Caki2 (cell line): ENCODE results near the gene RALBP1. TPM values are rescaled to one million over a fixed set of nuclear protein-coding genes. Genes with fewer than 3 reads are reported as not detected.
"Not testable (repeated sequence)": the region's sequence is repeated elsewhere in the genome, so short reads cannot be mapped to it uniquely, and the experiment has no call there.

Experiments used
- DNase-seq: peaks from one replicate; pipeline ENCODE4 v3.0.0-alpha.2; 2015; ENCODE audit warnings: low read depth
- in situ Hi-C: cut with HindIII; loops from 2 replicates; pipeline ENCODE4 v1.10.0; 2016; ENCODE audit warnings: low sequenced_read_pairs, low pct_unique_long_range_greater_than_20kb, mixed read lengths
- total RNA-seq: library from RNA; depleted of rRNA; stranded (reverse); fragments of >200 nt; shearing (Covaris generic); gene quantifications from 2 replicates; pipeline ENCODE4 v1.2.3, GENCODE V29; 2014; ENCODE audit warnings: low replicate concordance

Gene RALBP1
- total RNA-seq, 1 experiment from 2014 or later = 47.6 TPM

GRCh38 chr18:9449600-9450414, 25.5 kb upstream of the RALBP1 start:
- in situ Hi-C loops = no loop called here
- no peak for DNase-seq

DNA sequence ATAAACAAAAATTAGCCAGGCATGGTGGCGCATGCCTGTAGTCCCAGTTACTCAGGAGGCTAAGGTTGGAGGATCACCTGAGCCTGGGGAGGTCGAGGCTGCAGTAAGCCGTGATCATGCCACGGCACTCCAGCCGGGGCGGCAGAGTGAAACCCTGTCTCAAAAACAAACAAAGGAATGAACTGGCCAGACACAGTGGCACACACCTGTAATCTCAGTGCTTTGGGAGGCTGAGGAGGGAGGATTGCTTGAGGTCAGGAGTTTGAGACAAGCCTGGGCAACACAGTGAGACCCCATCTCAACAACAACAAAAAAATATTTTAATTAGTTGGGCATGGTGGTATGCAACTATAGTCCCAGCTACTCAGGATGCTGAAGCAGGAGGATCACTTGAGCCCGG, 24.4 kb upstream of the RALBP1 start:
- DNase-seq, in situ Hi-C loops: not testable (repeated sequence)

- DNase-seq = no peak
- in situ Hi-C loops = no loop called here
Measured at GRCh38 chr18:9453283-9453682, 22.0 kb upstream of the RALBP1 start.

- DNase-seq = no peak
- in situ Hi-C loops = no loop called here
Measured at GRCh38 chr18:9454061-9454703, 21.1 kb upstream of the RALBP1 start.

- in situ Hi-C loops = no loop called here
- no peak for DNase-seq
Measured at GRCh38 chr18:9455718-9456511, 19.4 kb upstream of the RALBP1 start.

DNA sequence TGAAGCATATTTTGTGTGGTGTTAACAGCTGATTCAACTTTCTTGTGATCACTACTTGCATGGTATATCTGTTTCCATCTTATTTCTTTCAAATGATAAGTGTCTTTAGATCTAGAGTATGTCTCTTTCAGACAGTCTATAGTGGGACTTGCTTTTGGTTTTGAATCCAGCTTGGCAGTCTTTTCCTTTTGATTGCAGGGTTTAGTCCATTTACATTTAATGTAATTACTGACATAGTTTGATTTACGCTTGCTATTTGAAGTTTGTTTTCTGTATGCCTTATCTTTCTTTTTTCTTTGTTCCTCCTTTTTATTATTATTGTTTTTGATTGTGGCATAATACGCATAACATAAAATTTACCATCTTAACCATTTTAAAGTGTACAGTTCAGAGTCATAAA, 9.2 kb upstream of the RALBP1 start:
- no peak for DNase-seq
- in situ Hi-C loops = no loop called here

DNA sequence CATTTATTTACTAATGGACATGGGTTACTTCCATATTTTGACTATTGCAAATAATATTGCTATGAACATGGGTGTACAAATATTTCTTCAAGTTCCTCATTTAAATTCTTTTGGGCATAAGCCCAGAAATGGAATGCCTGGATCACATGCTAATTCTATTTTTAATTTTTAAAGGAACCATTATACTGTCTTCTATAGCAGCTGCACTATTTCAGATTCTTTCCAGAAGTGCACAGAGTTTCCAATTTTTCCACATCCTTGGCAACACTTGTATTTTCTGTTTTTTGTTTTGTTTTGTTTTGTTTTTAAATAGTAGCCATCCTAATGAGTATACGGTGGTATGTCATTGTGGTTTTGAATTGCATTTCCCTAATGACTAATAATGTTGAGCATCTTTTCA, 8.5 kb upstream of the RALBP1 start:
- in situ Hi-C loops = no loop called here
- no peak for DNase-seq

DNA sequence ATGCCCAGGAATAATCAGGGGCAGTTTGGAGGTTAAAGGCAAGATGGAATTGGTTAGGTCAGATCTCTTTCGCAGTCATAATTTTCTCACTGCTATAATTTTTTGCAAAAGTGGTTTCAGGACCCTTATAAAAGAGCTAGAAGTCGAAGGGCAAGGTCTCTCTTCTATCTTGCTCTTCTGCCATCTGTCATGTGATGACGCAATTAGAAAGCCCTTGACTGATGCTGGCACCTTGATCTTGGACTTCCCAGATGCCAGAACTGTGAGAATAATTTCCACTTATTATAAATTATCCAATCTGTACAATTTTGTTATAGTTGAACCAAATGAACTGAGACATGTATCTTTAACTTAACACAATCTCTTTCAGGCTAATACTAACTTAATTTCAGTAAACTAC, 6.3 kb upstream of the RALBP1 start:
- in situ Hi-C loops = no loop called here
- no peak for DNase-seq

DNA sequence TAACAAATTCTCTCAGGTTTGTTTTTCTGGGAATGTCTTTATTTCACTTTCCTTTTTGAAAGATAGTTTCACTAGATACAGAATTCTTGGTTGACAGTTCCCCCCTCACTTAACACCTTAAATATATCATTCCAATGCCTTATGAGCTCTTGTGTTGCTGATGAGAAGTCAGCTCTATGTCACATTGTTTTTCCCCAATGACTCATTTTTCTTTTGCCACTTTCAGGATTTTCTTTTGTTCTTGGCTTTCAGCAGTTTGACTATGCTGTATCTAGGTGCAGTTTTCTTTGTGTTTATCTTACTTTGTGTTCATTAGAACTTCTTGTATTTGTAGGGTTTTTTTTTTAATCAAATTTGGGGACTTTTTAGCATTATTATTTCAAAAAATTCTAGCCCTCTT, 5.6 kb upstream of the RALBP1 start:
- in situ Hi-C loops = no loop called here
- DNase-seq = no peak

- in situ Hi-C loops = no loop called here
- DNase-seq = no peak
Measured at GRCh38 chr18:9474108-9474982, 968 bp upstream of the RALBP1 start.

DNA sequence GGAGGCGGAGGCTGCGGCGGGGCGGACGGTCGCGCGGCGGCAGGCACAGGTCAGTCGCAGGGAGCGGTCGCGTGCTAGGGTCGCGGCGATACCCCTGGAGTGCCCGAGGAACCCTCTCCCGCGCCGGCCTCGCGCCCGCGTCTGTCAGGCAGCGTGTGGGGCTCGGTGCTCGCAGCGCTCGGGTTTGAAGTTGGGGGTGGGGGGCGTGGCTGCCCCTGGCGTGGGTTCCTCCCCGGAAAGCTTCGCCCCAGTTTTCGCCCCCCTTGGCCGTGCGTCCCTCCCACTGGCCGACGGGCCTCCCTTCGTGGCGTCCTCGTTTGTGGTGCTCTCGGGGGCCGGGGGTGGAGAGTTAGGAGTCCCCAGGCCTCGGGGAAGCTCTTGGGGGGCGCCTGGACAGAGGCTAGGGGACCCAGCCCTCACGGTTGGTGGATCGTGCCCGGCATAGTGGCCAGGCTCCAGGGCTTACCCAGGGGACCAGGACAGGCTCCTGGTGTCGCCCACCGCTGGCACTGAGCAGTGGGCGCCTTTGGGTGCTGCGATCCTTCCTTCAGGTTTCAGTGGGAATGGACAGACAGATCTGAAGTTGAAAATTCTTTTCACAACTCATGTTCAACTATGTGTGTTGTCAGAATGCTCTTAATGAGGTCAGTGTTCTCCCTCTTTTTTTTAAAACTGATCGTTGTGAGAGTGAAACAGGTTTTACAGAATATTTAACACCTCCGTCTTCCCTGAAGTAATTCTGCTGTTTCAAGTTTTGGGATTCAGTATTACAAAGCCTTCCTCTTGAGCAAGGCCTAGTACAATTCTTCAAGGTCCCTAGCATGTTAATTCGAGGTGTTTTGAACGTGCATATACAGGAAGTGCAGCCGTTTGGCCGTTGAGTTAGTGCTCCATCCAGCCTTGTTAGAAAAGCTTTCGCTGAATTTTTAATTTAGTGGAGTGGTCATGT, 604 bp downstream of the RALBP1 start:
- DNase-seq = peak; percentile 29
- in situ Hi-C loops = no loop called here

- in situ Hi-C loops, DNase-seq: not testable (repeated sequence)
Measured at GRCh38 chr18:9476949-9477348, 1.6 kb downstream of the RALBP1 start.

DNA sequence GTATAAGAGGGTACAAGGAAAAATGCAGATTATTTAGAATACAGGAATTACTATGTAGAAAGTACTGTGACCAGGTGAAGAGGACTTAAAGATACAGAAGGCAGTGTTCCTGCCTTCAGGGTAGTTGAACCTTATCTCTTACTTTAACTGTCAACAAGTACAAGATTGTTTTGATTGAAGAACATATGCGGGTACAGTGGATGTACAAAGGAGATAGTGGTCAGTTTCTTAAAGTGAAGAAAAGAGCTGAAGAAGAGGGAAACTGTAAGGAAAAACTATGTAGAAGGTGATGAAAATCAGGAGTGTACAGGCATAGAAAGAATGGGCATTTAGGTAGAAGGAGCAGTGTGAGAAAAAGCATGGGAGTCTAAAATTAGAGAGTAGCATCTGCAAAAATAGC, 2.2 kb downstream of the RALBP1 start:
- in situ Hi-C loops = no loop called here

GRCh38 chr18:9478545-9478944, 3.2 kb downstream of the RALBP1 start:
- no peak for DNase-seq
- in situ Hi-C loops = no loop called here

More for the DNA sequence above, 2.2 kb downstream of the RALBP1 start:
- DNase-seq = no peak

- in situ Hi-C loops = no loop called here
- DNase-seq = no peak
Measured at GRCh38 chr18:9482790-9483189, 7.5 kb downstream of the RALBP1 start.

- in situ Hi-C loops = no loop called here
- DNase-seq = no peak
Measured at GRCh38 chr18:9483526-9483925, 8.2 kb downstream of the RALBP1 start.

DNA sequence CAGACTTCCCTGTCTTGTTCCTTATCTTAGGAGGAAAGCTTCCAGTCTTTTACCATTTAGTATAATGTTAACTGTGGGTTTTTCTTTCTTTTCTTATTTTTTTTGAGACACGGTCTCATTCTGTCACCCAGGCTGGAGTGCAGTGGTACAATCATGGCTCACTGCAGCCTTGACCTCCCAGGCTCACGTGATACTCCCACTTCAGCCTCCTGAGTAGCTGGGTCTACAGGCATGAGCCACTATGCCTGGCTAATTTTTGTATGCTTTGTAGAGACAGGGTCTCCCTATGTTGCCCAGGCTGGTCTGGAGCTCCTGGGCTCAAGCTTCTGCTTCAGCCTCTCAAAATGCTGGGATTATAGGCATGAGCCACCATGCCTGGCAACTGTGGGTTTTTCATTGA, 9.5 kb downstream of the RALBP1 start:
- DNase-seq, in situ Hi-C loops: not testable (repeated sequence)
